Activated CD8-positive, alpha-beta memory T cell treated with anti-CD3 and anti-CD28 coated beads, Interleukin-2, amount 50 U/mL, for 1 hour (primary cell): Measurements from ENCODE around the gene PRKG1.
"Not testable (repeated sequence)": the region's sequence is repeated elsewhere in the genome, so short reads cannot be mapped to it uniquely, and the experiment has no call there.

ENCODE experiments used
- DNase-seq: peaks from one replicate; pipeline ENCODE4 v3.0.0-alpha.2; 2020; ENCODE audit errors: extremely low read depth

The PRKG1 gene

GRCh38 chr10:51427758-51428157 is 353.5 kb downstream of the PRKG1 start:
- no peak for DNase-seq

GRCh38 chr10:51430506-51430905 is 356.2 kb downstream of the PRKG1 start:
- DNase-seq, result no peak

GRCh38 chr10:51433949-51434475 is 359.7 kb downstream of the PRKG1 start:
- DNase-seq, result no peak

GRCh38 chr10:51436805-51437204 is 362.5 kb downstream of the PRKG1 start:
- DNase-seq, result no peak

- no peak for DNase-seq
These were observed 365.4 kb downstream of the PRKG1 start for GRCh38 chr10:51439645-51440044.

GRCh38 chr10:51445588-51445987 is 371.3 kb downstream of the PRKG1 start:
- no peak for DNase-seq

GRCh38 chr10:51447119-51447518 is 372.8 kb downstream of the PRKG1 start:
- no peak for DNase-seq

GRCh38 chr10:51455762-51456161 is 381.5 kb downstream of the PRKG1 start:
- not testable (repeated sequence) for DNase-seq

GRCh38 chr10:51459476-51459875 is 385.2 kb downstream of the PRKG1 start:
- DNase-seq, result no peak

GRCh38 chr10:51462076-51462779 is 387.9 kb downstream of the PRKG1 start:
- DNase-seq, result no peak

GRCh38 chr10:51468424-51468823 is 394.1 kb downstream of the PRKG1 start:
- DNase-seq, result no peak

GRCh38 chr10:51469686-51470085 is 395.4 kb downstream of the PRKG1 start:
- no peak for DNase-seq

- DNase-seq, result no peak
These were observed 397.0 kb downstream of the PRKG1 start for GRCh38 chr10:51471271-51471670.

- DNase-seq, result no peak
These were observed 397.9 kb downstream of the PRKG1 start for GRCh38 chr10:51472154-51472553.

GRCh38 chr10:51479711-51480110 is 405.4 kb downstream of the PRKG1 start:
- no peak for DNase-seq

GRCh38 chr10:51485668-51486067 is 411.4 kb downstream of the PRKG1 start:
- no peak for DNase-seq

GRCh38 chr10:51487576-51487975 is 413.3 kb downstream of the PRKG1 start:
- DNase-seq, result no peak

- DNase-seq, result no peak
These were observed 414.6 kb downstream of the PRKG1 start for GRCh38 chr10:51488766-51489408.

GRCh38 chr10:51498424-51498823 is 424.1 kb downstream of the PRKG1 start:
- DNase-seq, result no peak

GRCh38 chr10:51501396-51501795 is 427.1 kb downstream of the PRKG1 start:
- no peak for DNase-seq

GRCh38 chr10:51502124-51502523 is 427.8 kb downstream of the PRKG1 start:
- no peak for DNase-seq

GRCh38 chr10:51503378-51503777 is 429.1 kb downstream of the PRKG1 start:
- DNase-seq, result no peak

GRCh38 chr10:51507476-51507875 is 433.2 kb downstream of the PRKG1 start:
- no peak for DNase-seq
